Stimulated activated CD4-positive, alpha-beta T cell treated with anti-CD3 and anti-CD28 coated beads, Interleukin-15, amount 100 ng/mL, for 48 hours (primary cell): Measurements from ENCODE around the gene ATXN2.
"Not testable (repeated sequence)": the region's sequence is repeated elsewhere in the genome, so short reads cannot be mapped to it uniquely, and the experiment has no call there.

Experiments used
- DNase-seq, 2 donors: peaks; one replicate each; pipeline ENCODE4 v3.0.0-alpha.2; 2020; ENCODE audit warnings: low read depth in 2 of 2

ATXN2 gene

DNA sequence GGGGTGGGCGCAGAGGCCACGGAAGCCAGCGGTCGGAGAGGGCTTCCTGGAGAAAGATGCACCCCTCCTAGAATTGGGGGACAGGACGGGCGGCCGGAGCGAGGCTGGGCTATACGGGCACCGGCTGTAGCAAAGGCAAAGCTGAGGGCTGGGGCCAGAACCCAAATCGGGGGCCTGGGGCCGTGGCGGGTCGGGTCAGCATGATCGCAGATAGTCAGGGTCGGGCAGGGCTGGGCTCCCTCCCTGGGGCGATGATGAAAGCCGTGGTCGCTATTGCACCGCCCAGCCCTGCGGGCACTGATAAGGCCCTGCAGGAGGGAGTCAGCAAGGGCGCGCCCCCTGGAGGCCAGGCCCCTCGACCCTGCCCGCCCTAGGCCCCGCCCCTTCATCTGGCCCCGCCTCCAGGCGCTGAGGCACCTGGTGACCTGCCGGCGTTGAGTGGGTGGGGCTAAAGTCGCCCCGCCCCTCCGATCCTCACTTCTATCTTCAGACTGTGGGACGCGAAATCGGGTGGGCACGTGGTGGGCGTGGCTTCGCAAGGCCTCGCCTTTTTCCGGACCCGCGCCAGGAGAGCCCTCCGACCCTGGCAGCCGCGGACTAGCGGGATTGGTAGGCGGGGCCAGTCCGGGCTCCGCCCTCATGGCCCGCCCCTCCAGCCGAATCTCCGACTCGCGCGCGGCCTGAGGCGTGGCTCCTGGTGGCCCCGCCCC, 193.8 kb downstream of the ATXN2 start:
- DNase-seq, result peak; percentile 99

- peak; percentile 67 to 68 for DNase-seq
Observed at GRCh38 chr12:111404362-111405148, 194.6 kb downstream of the ATXN2 start.

- DNase-seq, result not testable (repeated sequence)
Observed at GRCh38 chr12:111402490-111402824, 196.7 kb downstream of the ATXN2 start.
